Gastroesophageal sphincter (tissue), 4 donors: ENCODE results near the gene CTIF. TPM values are rescaled to one million over a fixed set of nuclear protein-coding genes. Genes with fewer than 3 reads are reported as not detected.

ENCODE experiments used
- ATAC-seq: fragments of 150-250 bp; one replicate; pipeline ENCODE4 v1.9.1; 2016; ENCODE audit warnings: mild to moderate bottlenecking, moderate library complexity
- H3K27ac ChIP-seq, 4 donors: fragments of 200-600 bp; sonication (generic) in 3 of 4; 1 replicate in 3 of 4; 2 replicates in 1 of 4; pipeline ENCODE4 v1.5.1; 2016 to 2019
- H3K27me3 ChIP-seq: fragments of 200-600 bp; sonication (generic); one replicate; pipeline ENCODE4 v1.5.1; 2019
- H3K36me3 ChIP-seq, 2 donors: fragments of 200-600 bp; sonication (generic); one replicate each; pipeline ENCODE4 v1.5.1; 2019; ENCODE audit warnings: control low read depth in 1 of 2
- H3K4me1 ChIP-seq, 3 donors: fragments of 200-600 bp; sonication (generic); 1 replicate in 2 of 3; 2 replicates in 1 of 3; pipeline ENCODE4 v1.5.1; 2016 to 2019; ENCODE audit warnings: control low read depth in 2 of 3
- H3K4me3 ChIP-seq, 2 donors: fragments of 200-600 bp; sonication (generic); one replicate each; pipeline ENCODE4 v1.5.1; 2019; ENCODE audit warnings: mild to moderate bottlenecking in 1 of 2, moderate library complexity in 1 of 2
- H3K9me3 ChIP-seq, 3 donors: fragments of 200-600 bp; sonication (generic); one replicate each; pipeline ENCODE4 v1.5.1; 2017 to 2019; ENCODE audit warnings: control low read depth in 2 of 3
- EP300 ChIP-seq: sonication (generic); formaldehyde crosslinking; IDR thresholded peaks from one replicate; pipeline ENCODE4 v1.6.1; 2017; ENCODE audit warnings: antibody characterized with exemption, mild to moderate bottlenecking
- POLR2A ChIP-seq, 2 donors: fragments of 450-650 bp; IDR thresholded peaks; one replicate each; pipeline ENCODE4 v1.6.1; 2017; ENCODE audit warnings: antibody characterized with exemption in 2 of 2, mild to moderate bottlenecking in 2 of 2, moderate library complexity in 1 of 2
- POLR2AphosphoS5 ChIP-seq: sonication (generic); formaldehyde crosslinking; IDR thresholded peaks from one replicate; pipeline ENCODE4 v1.6.1; 2017; ENCODE audit warnings: antibody characterized with exemption
- WGBS, 2 donors: methylation state at CpG; one replicate each; pipeline ENCODE4 v1.1.5; 2018; ENCODE audit warnings: low coverage in 1 of 2; 5-methylcytosine and 5-hydroxymethylcytosine counted together
- total RNA-seq, 4 donors: library from RNA; depleted of rRNA; stranded (reverse); fragments of >200 nt; gene quantifications; one replicate each; pipeline ENCODE4 v1.1.0, GENCODE V29; 2016
- TF ChIP-seq, protein P1 (sequence below), 4 experiments: fragments of 200-600 bp in 2 of 4; fragments of 450-650 bp in 2 of 4; sonication (generic) in 1 of 4; IDR thresholded peaks; one replicate each; pipeline ENCODE4 v1.5.1; 2017 to 2019; ENCODE audit warnings: antibody characterized with exemption in 4 of 4, mild to moderate bottlenecking in 2 of 4, moderate library complexity in 2 of 4

The CTIF gene
- total RNA-seq, 4 donors from 2014 or later, result 31.4 to 124 (median 78.1) TPM

DNA sequence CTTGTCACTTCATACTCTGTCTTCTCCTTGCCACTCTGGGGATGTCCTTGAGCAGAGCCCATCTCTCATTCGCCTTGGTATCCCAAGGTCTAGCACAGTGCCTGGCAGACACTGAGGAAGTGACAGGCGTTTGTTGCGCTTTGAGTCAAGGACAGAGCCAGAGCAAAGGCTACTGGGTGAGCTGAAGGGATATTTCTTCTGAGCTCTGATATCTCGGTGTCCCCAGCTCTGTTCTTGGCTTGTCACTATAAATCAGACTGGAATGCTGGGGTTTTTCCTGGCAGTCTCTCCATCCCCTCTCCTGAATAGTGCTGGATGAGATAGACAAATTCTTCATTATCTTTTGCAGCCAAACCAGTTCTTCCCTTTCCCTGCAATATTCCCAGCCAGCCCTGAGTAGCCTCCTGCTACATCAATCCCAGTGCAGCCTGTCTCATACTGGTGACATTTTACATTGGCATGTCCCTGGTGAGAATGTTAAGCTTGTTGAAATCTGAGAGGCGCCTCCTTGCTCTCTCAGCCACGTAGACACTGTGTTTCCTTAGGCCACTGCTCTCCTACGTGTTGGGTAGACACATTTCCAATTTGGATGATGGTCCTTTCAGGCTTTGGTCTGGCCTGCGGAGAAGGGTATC is 61.7 kb downstream of the CTIF start:
- ATAC-seq, result peak; percentile 15
- H3K27me3 ChIP-seq, result no peaks in the 10 kb centered on the region
- peaks cover 0 to 46% (median 0%) of the 10 kb centered on the region in 3 donors for H3K4me1 ChIP-seq
- H3K4me3 ChIP-seq, result no peak overlapping the region
- H3K27ac ChIP-seq, result peak overlapping the region in 1 of 4 donors; percentile 4
- no peaks in the 10 kb centered on the region for H3K9me3 ChIP-seq
- WGBS, 2 donors, result 52 to 53% methylated on average over 2 to 5 of the region's 8 CpGs
- H3K36me3 ChIP-seq, result peaks cover 0 to 6% of the 10 kb centered on the region in 2 donors
- TF ChIP-seq EP300 (no peak), POLR2A (IDR thresholded peaks at IDR 0.05) (no peak), POLR2AphosphoS5 (no peak)
- TF ChIP-seq, protein P1, sequence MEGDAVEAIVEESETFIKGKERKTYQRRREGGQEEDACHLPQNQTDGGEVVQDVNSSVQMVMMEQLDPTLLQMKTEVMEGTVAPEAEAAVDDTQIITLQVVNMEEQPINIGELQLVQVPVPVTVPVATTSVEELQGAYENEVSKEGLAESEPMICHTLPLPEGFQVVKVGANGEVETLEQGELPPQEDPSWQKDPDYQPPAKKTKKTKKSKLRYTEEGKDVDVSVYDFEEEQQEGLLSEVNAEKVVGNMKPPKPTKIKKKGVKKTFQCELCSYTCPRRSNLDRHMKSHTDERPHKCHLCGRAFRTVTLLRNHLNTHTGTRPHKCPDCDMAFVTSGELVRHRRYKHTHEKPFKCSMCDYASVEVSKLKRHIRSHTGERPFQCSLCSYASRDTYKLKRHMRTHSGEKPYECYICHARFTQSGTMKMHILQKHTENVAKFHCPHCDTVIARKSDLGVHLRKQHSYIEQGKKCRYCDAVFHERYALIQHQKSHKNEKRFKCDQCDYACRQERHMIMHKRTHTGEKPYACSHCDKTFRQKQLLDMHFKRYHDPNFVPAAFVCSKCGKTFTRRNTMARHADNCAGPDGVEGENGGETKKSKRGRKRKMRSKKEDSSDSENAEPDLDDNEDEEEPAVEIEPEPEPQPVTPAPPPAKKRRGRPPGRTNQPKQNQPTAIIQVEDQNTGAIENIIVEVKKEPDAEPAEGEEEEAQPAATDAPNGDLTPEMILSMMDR (IDR thresholded peaks at IDR 0.05), result no peak

DNA sequence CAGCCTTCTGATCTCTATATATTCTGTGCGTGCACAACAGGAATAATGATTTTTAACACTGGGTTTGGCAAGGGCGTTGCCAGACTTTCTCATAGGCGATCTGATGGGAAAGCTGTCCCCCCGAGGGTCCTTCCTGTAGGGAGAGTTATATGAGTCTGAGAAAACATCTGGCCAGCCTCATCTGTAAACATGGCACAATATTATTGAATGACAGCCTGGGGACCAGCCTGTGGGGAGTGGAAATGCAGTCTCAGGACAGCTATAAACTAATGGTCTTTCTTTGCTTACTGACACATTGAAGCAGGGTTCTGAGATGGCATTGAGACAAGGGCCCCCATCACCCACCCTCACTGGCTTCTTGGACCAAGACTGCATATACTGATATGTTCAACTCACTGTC is 62.5 kb downstream of the CTIF start:
- no peaks in the 10 kb centered on the region for H3K36me3 ChIP-seq
- TF ChIP-seq EP300, result no peak
- no peak for TF ChIP-seq POLR2AphosphoS5
- TF ChIP-seq, protein P1 (IDR thresholded peaks at IDR 0.05), result no peak
- no peak for TF ChIP-seq POLR2A (IDR thresholded peaks at IDR 0.05)
- no peaks in the 10 kb centered on the region for H3K27me3 ChIP-seq
- WGBS, 2 donors, result 64 to 90% methylated on average over 3 to 4 of the region's 4 CpGs
- no peak for ATAC-seq
- H3K9me3 ChIP-seq, result no peaks in the 10 kb centered on the region
- H3K4me3 ChIP-seq, result no peak overlapping the region
- H3K4me1 ChIP-seq, result peaks cover 0 to 49% (median 0%) of the 10 kb centered on the region in 3 donors
- no peak overlapping the region for H3K27ac ChIP-seq

DNA sequence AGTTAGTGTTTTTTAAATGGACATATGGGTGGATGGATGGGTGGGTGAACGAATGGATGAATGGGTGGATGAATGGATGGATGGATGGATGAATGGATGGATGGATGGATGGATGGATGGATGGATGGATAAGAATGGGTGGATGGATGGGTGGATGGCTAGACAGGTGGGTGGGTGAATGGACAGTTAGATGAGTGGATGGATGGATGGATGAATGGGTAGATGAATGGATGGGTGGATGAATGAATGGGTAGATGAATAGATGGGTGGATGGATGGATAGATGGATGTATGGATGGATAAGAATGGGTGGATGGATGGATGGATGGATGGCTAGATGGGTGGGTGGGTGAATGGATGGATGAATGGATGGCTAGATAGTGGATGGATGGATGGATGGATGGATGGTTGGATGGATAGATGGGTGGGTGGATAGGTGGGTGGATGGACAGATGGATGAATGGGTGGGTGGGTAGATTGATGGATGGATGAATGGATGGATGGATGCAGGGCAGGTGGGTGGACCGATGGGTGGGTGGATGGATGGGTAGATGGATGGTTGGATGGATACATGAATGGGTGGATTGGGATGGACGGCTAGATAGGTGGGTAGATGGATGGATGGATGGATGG is 64.0 kb downstream of the CTIF start:
- TF ChIP-seq EP300, result no peak
- TF ChIP-seq, protein P1 (IDR thresholded peaks at IDR 0.05), result no peak
- no peak for TF ChIP-seq POLR2AphosphoS5
- Histone ChIP-seq H3K27ac (no peak overlapping the region), H3K4me3 (no peak overlapping the region), H3K36me3 (no peaks in the 10 kb centered on the region), H3K4me1 (peaks cover 0 to 52% (median 0%) of the 10 kb centered on the region in 3 donors), H3K9me3 (no peaks in the 10 kb centered on the region), H3K27me3 (no peaks in the 10 kb centered on the region)
- ATAC-seq, result no peak
- WGBS, 2 donors, result 92 to 93% methylated on average over 3 of the region's 3 CpGs

DNA sequence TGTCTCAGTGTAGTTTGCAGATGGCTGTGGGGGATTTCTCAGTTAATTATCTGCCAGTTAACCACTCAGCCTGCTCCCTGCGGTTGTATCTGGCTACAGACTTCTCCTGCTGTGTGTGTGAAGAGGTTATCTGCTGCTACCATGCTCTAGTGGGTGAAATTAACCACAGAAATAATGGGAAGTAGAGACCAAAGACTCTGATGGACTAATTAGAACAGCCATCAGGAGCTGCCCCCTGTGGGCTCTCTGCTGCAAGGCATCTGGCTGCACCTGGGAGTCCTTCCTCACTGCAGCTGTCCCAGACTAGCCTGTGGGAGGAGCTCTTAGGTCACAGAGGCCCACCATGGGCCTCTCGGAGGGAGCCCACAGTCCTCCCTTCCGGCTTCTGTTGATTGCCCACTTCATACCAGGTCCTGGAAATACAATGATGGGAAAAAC is 66.6 kb downstream of the CTIF start:
- H3K36me3 ChIP-seq, result no peaks in the 10 kb centered on the region
- H3K9me3 ChIP-seq, result no peaks in the 10 kb centered on the region
- no peak overlapping the region for H3K27ac ChIP-seq
- H3K4me3 ChIP-seq, result no peak overlapping the region
- TF ChIP-seq POLR2A (IDR thresholded peaks at IDR 0.05) (no peak), POLR2AphosphoS5 (no peak), EP300 (no peak)
- TF ChIP-seq, protein P1 (IDR thresholded peaks at IDR 0.05), result no peak
- ATAC-seq, result no peak
- 100% methylated on average over 2 of the region's 3 CpGs; no CpG with 5 or more reads in 1 of the 2 donors for WGBS, 2 donors
- H3K27me3 ChIP-seq, result no peaks in the 10 kb centered on the region
- peaks cover 0 to 52% (median 6%) of the 10 kb centered on the region in 3 donors for H3K4me1 ChIP-seq
